Smooth muscle cell (in vitro differentiated cells): ENCODE measurements around the gene MAGI1. TPM values are rescaled to one million over a fixed set of nuclear protein-coding genes. Genes with fewer than 3 reads are reported as not detected.

ENCODE experiments used
- DNase-seq: peaks from one replicate; lab custom pipeline; 2025; ENCODE audit not compliant: unreplicated experiment; lab: John Stamatoyannopoulos, UW
- H2AFZ ChIP-seq: fragments of 200-600 bp; sonication (generic); 2 replicates; pipeline ENCODE4 v1.6.0; 2016; ENCODE audit warnings: antibody characterized with exemption, low read depth, mild to moderate bottlenecking
- H3F3A ChIP-seq: fragments of 200-600 bp; sonication (generic); 2 replicates; pipeline ENCODE4 v1.6.0; 2017; ENCODE audit warnings: antibody characterized with exemption, low read depth
- H3K27ac ChIP-seq: fragments of 200-600 bp; sonication (generic); 2 replicates; pipeline ENCODE4 v1.5.1; 2016; ENCODE audit warnings: low read depth, mild to moderate bottlenecking
- H3K27me3 ChIP-seq: fragments of 200-600 bp; sonication (generic); 2 replicates; pipeline ENCODE4 v1.6.1; 2016; ENCODE audit warnings: low read depth, mild to moderate bottlenecking
- H3K36me3 ChIP-seq: fragments of 200-600 bp; sonication (generic); 2 replicates; pipeline ENCODE4 v1.5.1; 2016; ENCODE audit warnings: low read depth
- H3K4me1 ChIP-seq: fragments of 200-600 bp; sonication (generic); 2 replicates; pipeline ENCODE4 v1.5.1; 2016; ENCODE audit warnings: low read depth
- H3K4me2 ChIP-seq: fragments of 200-600 bp; sonication (generic); 2 replicates; pipeline ENCODE4 v1.6.0; 2016; ENCODE audit warnings: mild to moderate bottlenecking
- H3K4me3 ChIP-seq: fragments of 200-600 bp; sonication (generic); 2 replicates; pipeline ENCODE4 v1.5.1; 2016; ENCODE audit warnings: mild to moderate bottlenecking
- H3K79me2 ChIP-seq: fragments of 200-600 bp; sonication (generic); 2 replicates; pipeline ENCODE4 v1.6.0; 2016; ENCODE audit warnings: low read depth, mild to moderate bottlenecking
- H3K9ac ChIP-seq: fragments of 200-600 bp; sonication (generic); 2 replicates; pipeline ENCODE4 v1.6.0; 2016; ENCODE audit warnings: low read depth
- H3K9me3 ChIP-seq: fragments of 200-600 bp; sonication (generic); replicated peaks from 2 replicates; pipeline ENCODE4 v1.5.1; 2016; ENCODE audit warnings: low read depth
- H4K20me1 ChIP-seq: fragments of 200-600 bp; sonication (generic); 2 replicates; pipeline ENCODE4 v1.6.0; 2016; ENCODE audit warnings: low read depth
- CTCF ChIP-seq: fragments of 200-600 bp; sonication (generic); IDR thresholded peaks from 2 replicates; pipeline ENCODE4 v1.5.1; 2017; ENCODE audit warnings: borderline replicate concordance, mild to moderate bottlenecking, antibody characterized with exemption; ENCODE audit not compliant: insufficient read depth, poor library complexity, severe bottlenecking
- WGBS: methylation state at CpG from one replicate; pipeline ENCODE4 v1.1.7; 2016; ENCODE audit warnings: low lambda C conversion rate; 5-methylcytosine and 5-hydroxymethylcytosine counted together
- polyA plus RNA-seq: library from polyadenylated mRNA; unstranded; fragments of >200 nt; fragmentation: Nextera tagmentation; extraction: Ambion mirVana; gene quantifications from 2 replicates; pipeline ENCODE4 v1.2.1, GENCODE V29; 2016
- total RNA-seq: library from RNA; depleted of rRNA; stranded (reverse); fragments of >200 nt; gene quantifications from 2 replicates; pipeline ENCODE4 v1.2.3, GENCODE V29; 2014

MAGI1 gene
- total and polyA plus RNA-seq, 2 experiments from 2014 or later = 9.9 to 23.3 TPM

- H2AFZ ChIP-seq = no peak overlapping the region
- H3K79me2 ChIP-seq = no peaks in the 10 kb centered on the region
- peaks cover 11% of the 10 kb centered on the region for H3K4me1 ChIP-seq
- H3K9me3 ChIP-seq = no peaks in the 10 kb centered on the region
- H3K4me2 ChIP-seq = no peak overlapping the region
- WGBS = 61% methylated on average over 3 of the region's 3 CpGs
- DNase-seq = no peak
- H3K27ac ChIP-seq = no peak overlapping the region
- no peak overlapping the region for H3K4me3 ChIP-seq
- H3K9ac ChIP-seq = no peak overlapping the region
- no peaks in the 10 kb centered on the region for H4K20me1 ChIP-seq
- no peaks in the 10 kb centered on the region for H3F3A ChIP-seq
- H3K36me3 ChIP-seq = no peaks in the 10 kb centered on the region
- no peak for TF ChIP-seq CTCF
- H3K27me3 ChIP-seq = no peaks in the 10 kb centered on the region
Observed at GRCh38 chr3:65411367-65411766, 627.4 kb downstream of the MAGI1 start.

GRCh38 chr3:65409176-65409569 lies 629.5 kb downstream of the MAGI1 start:
- H3K79me2 ChIP-seq = no peaks in the 10 kb centered on the region
- H3K9me3 ChIP-seq = no peaks in the 10 kb centered on the region
- H3K9ac ChIP-seq = no peak overlapping the region
- H3K27ac ChIP-seq = no peak overlapping the region
- TF ChIP-seq CTCF = no peak
- H3K4me1 ChIP-seq = peaks cover 11% of the 10 kb centered on the region
- no peaks in the 10 kb centered on the region for H3K27me3 ChIP-seq
- no peak overlapping the region for H3K4me2 ChIP-seq
- WGBS = 88% methylated on average over 3 of the region's 3 CpGs
- no peaks in the 10 kb centered on the region for H3K36me3 ChIP-seq
- H3K4me3 ChIP-seq = no peak overlapping the region
- no peaks in the 10 kb centered on the region for H4K20me1 ChIP-seq
- no peak overlapping the region for H2AFZ ChIP-seq
- H3F3A ChIP-seq = no peaks in the 10 kb centered on the region
- no peak for DNase-seq

GRCh38 chr3:65408531-65409175 lies 630.1 kb downstream of the MAGI1 start:
- no peaks in the 10 kb centered on the region for H3F3A ChIP-seq
- no peak overlapping the region for H3K9ac ChIP-seq
- no peak for DNase-seq
- H3K4me2 ChIP-seq = no peak overlapping the region
- H3K27ac ChIP-seq = no peak overlapping the region
- H4K20me1 ChIP-seq = no peaks in the 10 kb centered on the region
- H2AFZ ChIP-seq = no peak overlapping the region
- TF ChIP-seq CTCF = no peak
- H3K9me3 ChIP-seq = no peaks in the 10 kb centered on the region
- peaks cover 11% of the 10 kb centered on the region for H3K4me1 ChIP-seq
- no peak overlapping the region for H3K4me3 ChIP-seq
- 92% methylated on average over 6 of the region's 6 CpGs for WGBS
- no peaks in the 10 kb centered on the region for H3K36me3 ChIP-seq
- no peaks in the 10 kb centered on the region for H3K27me3 ChIP-seq
- H3K79me2 ChIP-seq = no peaks in the 10 kb centered on the region

- Histone ChIP-seq H3K9me3 (no peaks in the 10 kb centered on the region), H3K79me2 (no peaks in the 10 kb centered on the region), H3K4me1 (peaks cover 28% of the 10 kb centered on the region), H3K4me2 (no peak overlapping the region), H3F3A (no peaks in the 10 kb centered on the region), H4K20me1 (peaks cover 19% of the 10 kb centered on the region), H3K9ac (no peak overlapping the region), H3K4me3 (no peak overlapping the region), H2AFZ (no peak overlapping the region), H3K27ac (no peak overlapping the region), H3K36me3 (no peaks in the 10 kb centered on the region), H3K27me3 (no peaks in the 10 kb centered on the region)
- no peak for DNase-seq
- TF ChIP-seq CTCF = no peak
- 91% methylated on average over 4 of the region's 4 CpGs for WGBS
Observed at GRCh38 chr3:65406470-65406869, 632.2 kb downstream of the MAGI1 start.
